SU-DHL-6 (cell line): ENCODE results near the gene NPAS3.

Experiments used
- CTCF ChIP-seq: fragments of 200-600 bp; sonication (generic); IDR thresholded peaks from one replicate; pipeline ENCODE4 v1.5.1; 2017; ENCODE audit warnings: antibody characterized with exemption, mild to moderate bottlenecking, low read length, moderate library complexity; ENCODE audit not compliant: insufficient read depth, poor library complexity, severe bottlenecking
- EZH2phosphoT487 ChIP-seq: fragments of 200-600 bp; sonication (generic), shearing (Covaris generic); conservative IDR thresholded peaks from 2 replicates; pipeline ENCODE4 v1.6.1; 2018; ENCODE audit warnings: mild to moderate bottlenecking, antibody characterized with exemption, low read length, moderate library complexity, mixed read lengths

GRCh38 chr14:33475623-33476022 lies 536.9 kb downstream of the NPAS3 start:
- TF ChIP-seq CTCF (no peak), EZH2phosphoT487 (no peak)
